Suprapubic skin (tissue), 4 donors: Measurements from ENCODE around the gene KIR2DL1. TPM values are rescaled to one million over a fixed set of nuclear protein-coding genes. Genes with fewer than 3 reads are reported as not detected.
"Not testable (repeated sequence)": the region's sequence is repeated elsewhere in the genome, so short reads cannot be mapped to it uniquely, and the experiment has no call there.

Source experiments
- DNase-seq, 2 donors: peaks; one replicate each; pipeline ENCODE4 v3.0.0-alpha.2; 2019; ENCODE audit warnings: low spot score in 2 of 2
- H3K27ac ChIP-seq: fragments of 200-600 bp; sonication (generic); one replicate; pipeline ENCODE4 v1.5.1; 2019
- H3K27me3 ChIP-seq: fragments of 200-600 bp; sonication (generic); one replicate; pipeline ENCODE4 v1.5.1; 2019
- H3K36me3 ChIP-seq: fragments of 200-600 bp; sonication (generic); one replicate; pipeline ENCODE4 v1.5.1; 2019
- H3K4me1 ChIP-seq: fragments of 200-600 bp; sonication (generic); one replicate; pipeline ENCODE4 v1.5.1; 2019
- H3K4me3 ChIP-seq: fragments of 200-600 bp; sonication (generic); one replicate; pipeline ENCODE4 v1.5.1; 2019; ENCODE audit warnings: mild to moderate bottlenecking
- H3K9me3 ChIP-seq: fragments of 200-600 bp; sonication (generic); one replicate; pipeline ENCODE4 v1.5.1; 2019
- EP300 ChIP-seq: sonication (generic); formaldehyde crosslinking; IDR thresholded peaks from one replicate; pipeline ENCODE4 v1.6.1; 2017; ENCODE audit warnings: antibody characterized with exemption
- POLR2A ChIP-seq, 2 donors: fragments of 450-650 bp; IDR thresholded peaks; one replicate each; pipeline ENCODE4 v1.6.1; 2017; ENCODE audit warnings: antibody characterized with exemption in 2 of 2, mild to moderate bottlenecking in 2 of 2, moderate library complexity in 2 of 2
- POLR2AphosphoS5 ChIP-seq, 3 donors: sonication (generic); formaldehyde crosslinking; IDR thresholded peaks; one replicate each; pipeline ENCODE4 v1.6.1; 2017; ENCODE audit warnings: antibody characterized with exemption in 3 of 3
- WGBS: methylation state at CpG from one replicate; pipeline ENCODE4 v1.1.5; 2018; 5-methylcytosine and 5-hydroxymethylcytosine counted together
- total RNA-seq, 4 donors: library from RNA; depleted of rRNA; stranded (reverse); fragments of >200 nt; gene quantifications; one replicate each; pipeline ENCODE4 v1.1.0, GENCODE V29; 2016
- TF ChIP-seq, protein P1 (sequence below), 2 donors: fragments of 200-600 bp in 1 of 2; fragments of 450-650 bp in 1 of 2; sonication (generic) in 1 of 2; IDR thresholded peaks; one replicate each; pipeline ENCODE4 v1.5.1; 2016 to 2019; ENCODE audit warnings: antibody characterized with exemption in 2 of 2, mild to moderate bottlenecking in 1 of 2, moderate library complexity in 1 of 2

KIR2DL1 gene
- under 1 TPM in 1 of 4 donors, not detected in 3; 0.64 TPM for total RNA-seq

DNA sequence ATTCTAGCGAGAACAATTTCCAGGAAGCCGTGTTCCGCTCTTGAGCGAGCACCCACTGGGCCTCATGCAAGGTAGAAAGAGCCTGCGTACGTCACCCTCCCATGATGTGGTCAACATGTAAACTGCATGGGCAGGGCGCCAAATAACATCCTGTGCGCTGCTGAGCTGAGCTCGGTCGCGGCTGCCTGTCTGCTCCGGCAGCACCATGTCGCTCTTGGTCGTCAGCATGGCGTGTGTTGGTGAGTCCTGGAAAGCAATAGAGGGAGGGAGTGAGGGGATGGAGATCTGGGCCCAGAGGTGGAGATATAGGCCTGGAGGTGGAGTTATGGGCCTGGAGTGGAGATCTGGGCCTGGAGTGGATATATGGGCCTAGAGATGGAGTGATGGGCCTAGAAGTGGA lies at the start of gene KIR2DL1:
TSS of gene KIR2DL1 (plus strand) at position 148 of the 400 bp plus-strand sequence. CDS start at position 206, 58 bp downstream.
- not testable (repeated sequence) for H3K9me3 ChIP-seq, H3K27ac ChIP-seq, H3K4me1 ChIP-seq, DNase-seq, H3K36me3 ChIP-seq, H3K4me3 ChIP-seq, H3K27me3 ChIP-seq
- WGBS = 93% methylated on average over 15 of the region's 15 CpGs

DNA sequence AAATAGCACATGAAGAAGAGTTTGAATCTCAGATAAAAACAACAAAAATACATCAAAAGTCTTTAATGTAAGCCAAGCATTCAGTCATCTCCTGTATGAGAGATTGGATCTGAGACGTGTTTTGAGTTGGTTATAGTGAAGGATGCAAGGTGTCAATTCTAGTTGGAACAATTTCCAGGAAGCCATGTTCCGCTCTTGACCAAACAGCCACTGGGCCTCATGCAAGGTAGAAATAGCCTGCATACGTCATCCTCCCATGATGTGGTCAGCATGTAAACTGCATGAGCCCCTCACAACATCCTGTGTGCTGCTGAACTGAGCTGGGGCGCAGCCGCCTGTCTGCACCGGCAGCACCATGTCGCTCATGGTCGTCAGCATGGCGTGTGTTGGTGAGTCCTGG lies 45.5 kb upstream of the KIR2DL1 start, which contains the start of gene KIR3DL3:
TSS of gene KIR3DL3 (plus strand) at position 301 of the 400 bp plus-strand sequence. CDS start at position 356, 55 bp downstream.
- H3K27me3 ChIP-seq = no peaks in the 10 kb centered on the region
- no peak for DNase-seq
- no peak within 1 kb of the TSS for H3K27ac ChIP-seq
- peaks cover 21% of the 10 kb centered on the region for H3K9me3 ChIP-seq
- 90% methylated on average over 9 of the region's 9 CpGs for WGBS
- TF ChIP-seq, protein P1, sequence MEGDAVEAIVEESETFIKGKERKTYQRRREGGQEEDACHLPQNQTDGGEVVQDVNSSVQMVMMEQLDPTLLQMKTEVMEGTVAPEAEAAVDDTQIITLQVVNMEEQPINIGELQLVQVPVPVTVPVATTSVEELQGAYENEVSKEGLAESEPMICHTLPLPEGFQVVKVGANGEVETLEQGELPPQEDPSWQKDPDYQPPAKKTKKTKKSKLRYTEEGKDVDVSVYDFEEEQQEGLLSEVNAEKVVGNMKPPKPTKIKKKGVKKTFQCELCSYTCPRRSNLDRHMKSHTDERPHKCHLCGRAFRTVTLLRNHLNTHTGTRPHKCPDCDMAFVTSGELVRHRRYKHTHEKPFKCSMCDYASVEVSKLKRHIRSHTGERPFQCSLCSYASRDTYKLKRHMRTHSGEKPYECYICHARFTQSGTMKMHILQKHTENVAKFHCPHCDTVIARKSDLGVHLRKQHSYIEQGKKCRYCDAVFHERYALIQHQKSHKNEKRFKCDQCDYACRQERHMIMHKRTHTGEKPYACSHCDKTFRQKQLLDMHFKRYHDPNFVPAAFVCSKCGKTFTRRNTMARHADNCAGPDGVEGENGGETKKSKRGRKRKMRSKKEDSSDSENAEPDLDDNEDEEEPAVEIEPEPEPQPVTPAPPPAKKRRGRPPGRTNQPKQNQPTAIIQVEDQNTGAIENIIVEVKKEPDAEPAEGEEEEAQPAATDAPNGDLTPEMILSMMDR (IDR thresholded peaks at IDR 0.05) = no peak
- TF ChIP-seq POLR2AphosphoS5 (IDR thresholded peaks at IDR 0.05) = no peak
- TF ChIP-seq POLR2A (IDR thresholded peaks at IDR 0.05) = no peak
- H3K4me1 ChIP-seq = no peaks in the 10 kb centered on the region
- H3K36me3 ChIP-seq = no peaks in the 10 kb centered on the region
- H3K4me3 ChIP-seq = no peak within 1 kb of the TSS

DNA sequence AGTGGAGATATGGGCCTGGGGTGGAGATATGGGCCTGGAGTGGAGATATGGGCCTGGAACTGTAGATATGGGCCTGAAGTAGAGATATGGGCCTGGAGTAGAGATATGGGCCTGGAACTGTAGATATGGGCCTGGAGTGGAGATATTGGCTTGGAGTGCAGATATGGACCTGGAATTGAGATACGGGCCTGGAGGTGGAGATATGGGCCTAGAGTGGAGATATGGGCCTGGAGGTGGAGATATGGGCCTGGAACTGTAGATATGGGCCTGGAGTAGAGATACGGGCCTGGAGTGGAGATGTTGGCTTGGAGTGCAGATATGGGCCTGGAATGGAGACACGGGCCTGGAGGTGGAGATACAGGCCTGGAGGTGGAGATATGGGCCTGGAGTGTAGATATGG lies 44.9 kb upstream of the KIR2DL1 start:
- no peaks in the 10 kb centered on the region for H3K27me3 ChIP-seq
- no peak for DNase-seq
- no peaks in the 10 kb centered on the region for H3K36me3 ChIP-seq
- H3K9me3 ChIP-seq = peaks cover 21% of the 10 kb centered on the region
- TF ChIP-seq POLR2A (IDR thresholded peaks at IDR 0.05) (no peak), EP300 (no peak), POLR2AphosphoS5 (IDR thresholded peaks at IDR 0.05) (no peak)
- TF ChIP-seq, protein P1 (IDR thresholded peaks at IDR 0.05) = no peak
- no peak overlapping the region for H3K4me3 ChIP-seq
- H3K4me1 ChIP-seq = no peaks in the 10 kb centered on the region
- no peak overlapping the region for H3K27ac ChIP-seq
- WGBS = 95% methylated on average over 3 of the region's 3 CpGs

DNA sequence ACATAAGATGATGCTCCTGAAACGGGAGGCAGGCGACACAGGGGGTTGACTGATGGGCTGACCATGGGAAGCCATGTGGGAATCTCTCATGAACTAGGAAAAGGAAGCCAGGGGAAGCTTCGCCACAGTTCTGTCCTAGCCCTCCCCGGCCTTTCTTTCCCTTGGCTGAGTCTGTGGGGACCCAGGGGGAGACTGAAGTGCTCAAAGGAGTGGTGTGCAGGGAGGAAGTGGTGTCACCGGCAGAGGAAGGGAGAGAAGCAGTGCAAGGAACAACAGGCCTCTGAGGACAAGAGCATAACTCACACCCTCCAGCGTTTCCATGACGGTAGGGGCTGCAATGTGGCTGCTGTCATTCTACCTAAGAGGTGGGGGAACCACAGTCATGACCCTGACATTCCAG lies 44.3 kb upstream of the KIR2DL1 start:
- H3K27ac ChIP-seq = no peak overlapping the region
- H3K27me3 ChIP-seq = no peaks in the 10 kb centered on the region
- peaks cover 21% of the 10 kb centered on the region for H3K9me3 ChIP-seq
- TF ChIP-seq EP300 (no peak), POLR2AphosphoS5 (IDR thresholded peaks at IDR 0.05) (no peak), POLR2A (IDR thresholded peaks at IDR 0.05) (no peak)
- TF ChIP-seq, protein P1 (IDR thresholded peaks at IDR 0.05) = no peak
- no peaks in the 10 kb centered on the region for H3K4me1 ChIP-seq
- no peaks in the 10 kb centered on the region for H3K36me3 ChIP-seq
- WGBS = 77% methylated on average over 7 of the region's 7 CpGs
- H3K4me3 ChIP-seq = no peak overlapping the region
- DNase-seq = no peak

DNA sequence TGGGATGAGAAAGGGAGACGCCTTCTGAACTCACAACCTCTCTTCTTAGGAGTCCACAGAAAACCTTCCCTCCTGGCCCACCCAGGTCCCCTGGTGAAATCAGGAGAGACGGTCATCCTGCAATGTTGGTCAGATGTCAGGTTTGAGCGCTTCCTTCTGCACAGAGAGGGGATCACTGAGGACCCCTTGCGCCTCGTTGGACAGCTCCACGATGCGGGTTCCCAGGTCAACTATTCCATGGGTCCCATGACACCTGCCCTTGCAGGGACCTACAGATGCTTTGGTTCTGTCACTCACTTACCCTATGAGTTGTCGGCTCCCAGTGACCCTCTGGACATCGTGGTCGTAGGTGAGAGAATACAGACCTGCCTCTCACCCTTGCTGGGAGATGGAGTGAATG lies 42.0 kb upstream of the KIR2DL1 start:
- H3K27me3 ChIP-seq = no peaks in the 10 kb centered on the region
- H3K4me1 ChIP-seq = no peaks in the 10 kb centered on the region
- peaks cover 1% of the 10 kb centered on the region for H3K9me3 ChIP-seq
- TF ChIP-seq EP300 = no peak
- TF ChIP-seq POLR2A (IDR thresholded peaks at IDR 0.05) = no peak
- TF ChIP-seq, protein P1 (IDR thresholded peaks at IDR 0.05) = no peak
- no peak for TF ChIP-seq POLR2AphosphoS5 (IDR thresholded peaks at IDR 0.05)
- no peak overlapping the region for H3K4me3 ChIP-seq
- WGBS = 81% methylated on average over 10 of the region's 10 CpGs
- no peaks in the 10 kb centered on the region for H3K36me3 ChIP-seq
- no peak overlapping the region for H3K27ac ChIP-seq
- DNase-seq = no peak

DNA sequence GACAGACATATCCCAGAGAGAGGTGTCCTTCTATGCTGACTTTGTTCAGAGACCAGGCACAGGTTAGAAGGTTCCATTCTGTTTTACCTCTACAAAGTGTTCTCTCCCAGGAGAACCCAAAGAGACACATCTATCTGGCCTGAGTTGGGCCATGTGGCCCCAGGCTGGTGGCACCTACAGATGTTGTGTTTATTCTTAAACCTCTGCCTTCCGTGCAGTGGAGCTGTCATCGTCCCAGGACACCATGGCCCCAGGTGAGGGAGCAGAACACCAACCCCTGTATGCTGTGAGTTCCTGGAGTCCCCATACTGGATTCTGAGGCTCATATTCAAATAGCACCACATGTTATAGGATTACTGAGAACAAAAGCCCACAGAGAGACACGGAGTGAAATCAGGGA lies 41.4 kb upstream of the KIR2DL1 start:
- H3K36me3 ChIP-seq = no peaks in the 10 kb centered on the region
- no peaks in the 10 kb centered on the region for H3K4me1 ChIP-seq
- DNase-seq = no peak
- H3K27ac ChIP-seq = no peak overlapping the region
- H3K4me3 ChIP-seq = no peak overlapping the region
- 71% methylated on average over 3 of the region's 3 CpGs for WGBS
- no peaks in the 10 kb centered on the region for H3K27me3 ChIP-seq
- TF ChIP-seq EP300 (no peak), POLR2AphosphoS5 (IDR thresholded peaks at IDR 0.05) (no peak), POLR2A (IDR thresholded peaks at IDR 0.05) (no peak)
- TF ChIP-seq, protein P1 (IDR thresholded peaks at IDR 0.05) = no peak
- no peaks in the 10 kb centered on the region for H3K9me3 ChIP-seq
